Right renal pelvis (tissue), 4 donors: Measurements from ENCODE around the gene MAP3K7. TPM values are rescaled to one million over a fixed set of nuclear protein-coding genes. Genes with fewer than 3 reads are reported as not detected.
A peak's percentile ranks its signal among the peaks of the same experiment; 100 is the strongest.

Experiments used
- DNase-seq, 4 donors: peaks; one replicate each; pipeline ENCODE4 v3.0.0-alpha.2; 2013; ENCODE audit warnings: low read depth in 4 of 4, low spot score in 3 of 4, missing footprints in 1 of 4
- polyA plus RNA-seq, 4 donors: library from polyadenylated mRNA; unstranded; fragments of 120-200 nt; gene quantifications; one replicate each; pipeline ENCODE4 v1.2.1, GENCODE V29; 2013; ENCODE audit not compliant: insufficient read length in 4 of 4

Gene MAP3K7
- polyA plus RNA-seq: 10 to 100 TPM; 47.2 to 58.9 (median 56.8) TPM

DNA sequence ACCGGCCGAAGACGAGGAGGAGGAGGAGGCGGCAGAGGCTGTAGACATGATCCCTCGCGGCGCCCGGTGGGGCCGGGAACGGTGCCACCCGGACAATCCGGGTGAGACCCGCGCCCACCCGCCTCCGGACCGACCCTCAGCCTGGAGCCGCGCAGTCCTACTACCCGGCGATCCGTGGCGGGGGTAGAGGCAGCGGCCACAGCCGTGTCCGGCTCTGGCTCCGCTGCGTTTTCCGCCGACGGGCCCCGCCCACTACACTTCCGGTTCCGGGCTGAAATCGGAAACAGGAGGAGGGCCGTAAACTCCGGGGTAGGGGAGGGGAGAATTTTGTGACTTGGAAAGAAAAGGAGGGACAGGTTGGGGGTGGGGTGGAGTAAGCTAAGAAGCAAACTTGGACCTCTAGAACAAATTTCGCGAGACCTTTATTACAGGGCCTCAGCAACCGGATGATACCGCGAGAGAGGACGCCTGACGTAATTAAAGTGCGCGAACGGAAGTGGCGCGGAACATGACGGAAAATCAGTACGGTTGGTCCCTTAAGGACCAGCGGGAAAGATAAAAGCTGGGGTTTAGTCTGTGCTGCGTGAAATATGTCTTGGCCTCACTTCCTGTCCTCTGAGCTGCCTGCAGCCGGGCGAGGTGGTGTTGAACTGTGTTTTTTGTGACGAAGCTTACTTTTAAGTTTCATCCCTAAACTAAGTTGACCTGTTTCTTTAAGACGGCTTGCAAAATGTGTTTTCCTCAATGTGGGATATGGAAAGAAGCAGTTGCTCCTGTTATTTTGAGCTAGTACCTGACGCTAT lies at the start of gene MAP3K7:
Gene MAP3K7 (minus strand): TSS at position 237 of the 803 bp plus-strand sequence. CDS start 189 bp downstream, at position 48.
- DNase-seq: peak; percentile 95 to 98 (median 96)

DNA sequence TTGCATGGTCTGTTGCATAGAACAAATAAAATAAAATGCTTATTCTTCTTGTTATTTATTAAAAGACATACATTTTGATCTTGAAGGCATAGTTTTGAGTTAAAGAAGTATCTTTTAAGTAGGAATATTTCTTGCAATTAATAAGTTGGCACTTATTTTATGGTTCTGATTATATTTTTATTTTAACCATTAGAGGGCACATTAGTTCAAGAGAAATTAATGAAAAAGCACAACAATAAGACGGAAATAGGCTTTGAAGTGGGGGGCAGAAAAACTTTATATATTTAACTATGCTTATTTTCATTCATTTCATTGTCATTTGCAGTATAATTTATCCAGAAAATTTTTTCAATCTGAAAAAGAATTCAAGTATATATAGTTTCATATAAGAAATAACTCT lies 44.2 kb upstream of the MAP3K7 start:
- no peak for DNase-seq

DNA sequence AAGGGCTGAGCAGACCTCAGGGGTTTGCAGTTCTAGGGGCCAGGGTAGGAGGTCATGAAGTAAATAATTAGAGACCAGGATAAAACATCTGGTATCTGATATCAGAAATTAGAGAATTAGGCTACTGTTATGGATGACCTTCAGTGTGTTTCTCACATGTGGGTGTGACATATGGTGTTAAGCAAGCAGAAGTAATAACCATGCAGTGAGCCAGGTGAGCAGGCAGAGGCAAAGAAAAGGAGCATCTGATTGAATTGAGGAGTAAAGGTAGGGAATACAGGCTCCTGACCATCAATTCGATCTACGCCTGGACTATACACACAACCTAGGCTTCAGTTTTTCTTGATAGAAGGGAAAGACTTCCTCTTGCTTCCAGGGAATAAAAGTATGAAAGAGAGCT lies 34.7 kb upstream of the MAP3K7 start:
- DNase-seq: no peak

DNA sequence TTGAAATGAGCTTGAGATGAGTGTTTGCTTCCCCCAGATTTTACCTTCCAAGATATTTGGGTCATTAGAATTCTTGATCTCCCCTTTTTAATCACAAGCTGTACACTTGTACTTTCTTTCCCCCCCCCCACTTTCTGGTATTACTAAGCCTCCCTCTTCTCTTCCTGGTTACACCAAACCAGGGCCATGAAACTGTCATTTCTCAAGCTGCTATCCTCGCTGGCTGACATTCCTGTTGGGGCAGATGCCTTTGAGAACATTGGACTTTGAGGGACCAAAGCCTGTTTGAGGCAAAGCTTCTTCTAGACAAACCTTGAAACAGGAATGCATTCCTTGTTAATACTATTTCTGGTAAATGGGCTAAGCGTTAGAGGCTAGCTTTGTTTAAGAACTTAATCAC lies 32.3 kb upstream of the MAP3K7 start:
- DNase-seq: no peak

DNA sequence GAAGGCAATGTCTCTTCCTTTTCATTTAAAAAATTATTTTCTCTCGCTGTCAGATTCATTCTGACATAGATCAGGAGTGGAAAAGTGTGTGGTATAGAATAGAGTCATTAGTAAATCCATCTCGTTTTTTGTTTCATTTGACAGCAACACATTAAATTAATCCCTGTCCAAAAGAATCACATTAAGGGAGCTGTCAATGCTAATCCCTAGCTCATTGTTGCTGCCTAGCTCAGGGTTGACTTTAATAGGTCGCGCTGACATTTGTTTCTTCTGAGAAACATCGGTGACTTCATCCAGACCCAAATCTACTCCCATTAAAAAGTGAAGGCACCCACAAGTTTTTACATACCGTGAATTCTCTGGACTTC lies 25.4 kb upstream of the MAP3K7 start:
- DNase-seq: no peak

DNA sequence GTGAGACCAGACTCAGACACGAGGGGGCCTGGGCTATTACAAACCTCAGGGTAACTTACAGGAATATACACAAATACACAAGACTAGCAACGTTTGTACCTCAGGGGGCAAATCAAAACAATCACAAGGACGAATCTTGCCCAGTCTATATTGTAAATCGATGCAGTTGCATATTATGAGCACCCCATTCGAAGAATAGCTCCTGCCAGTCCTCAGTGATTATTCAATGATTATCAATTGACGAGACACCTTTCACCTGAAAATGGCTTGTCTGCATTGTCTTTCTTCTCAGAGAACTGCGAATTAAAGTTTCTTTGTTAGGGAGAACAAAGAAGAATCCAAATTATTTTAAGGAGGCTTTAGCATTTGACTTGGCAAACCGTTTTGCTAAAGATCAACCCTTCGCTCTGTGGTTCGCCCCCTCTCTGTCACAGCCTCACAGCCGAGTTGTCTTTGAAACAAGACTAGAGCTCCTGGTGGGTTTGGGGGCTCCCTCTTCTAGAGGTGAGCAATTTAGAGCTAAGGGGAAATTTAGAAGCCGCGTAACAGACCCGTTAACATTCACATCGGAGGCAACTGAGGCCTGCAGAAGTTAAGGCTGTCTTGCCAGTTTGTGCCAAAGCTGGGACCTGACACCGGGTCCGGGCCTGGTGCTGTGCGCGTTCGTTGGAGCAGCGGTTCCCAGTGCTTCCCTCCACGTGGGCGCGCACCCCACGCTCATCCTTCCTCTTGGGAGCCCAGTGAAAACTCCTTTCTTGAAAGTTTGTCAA lies 24.9 kb upstream of the MAP3K7 start:
- DNase-seq: peak in 1 of 4 donors; percentile 4

DNA sequence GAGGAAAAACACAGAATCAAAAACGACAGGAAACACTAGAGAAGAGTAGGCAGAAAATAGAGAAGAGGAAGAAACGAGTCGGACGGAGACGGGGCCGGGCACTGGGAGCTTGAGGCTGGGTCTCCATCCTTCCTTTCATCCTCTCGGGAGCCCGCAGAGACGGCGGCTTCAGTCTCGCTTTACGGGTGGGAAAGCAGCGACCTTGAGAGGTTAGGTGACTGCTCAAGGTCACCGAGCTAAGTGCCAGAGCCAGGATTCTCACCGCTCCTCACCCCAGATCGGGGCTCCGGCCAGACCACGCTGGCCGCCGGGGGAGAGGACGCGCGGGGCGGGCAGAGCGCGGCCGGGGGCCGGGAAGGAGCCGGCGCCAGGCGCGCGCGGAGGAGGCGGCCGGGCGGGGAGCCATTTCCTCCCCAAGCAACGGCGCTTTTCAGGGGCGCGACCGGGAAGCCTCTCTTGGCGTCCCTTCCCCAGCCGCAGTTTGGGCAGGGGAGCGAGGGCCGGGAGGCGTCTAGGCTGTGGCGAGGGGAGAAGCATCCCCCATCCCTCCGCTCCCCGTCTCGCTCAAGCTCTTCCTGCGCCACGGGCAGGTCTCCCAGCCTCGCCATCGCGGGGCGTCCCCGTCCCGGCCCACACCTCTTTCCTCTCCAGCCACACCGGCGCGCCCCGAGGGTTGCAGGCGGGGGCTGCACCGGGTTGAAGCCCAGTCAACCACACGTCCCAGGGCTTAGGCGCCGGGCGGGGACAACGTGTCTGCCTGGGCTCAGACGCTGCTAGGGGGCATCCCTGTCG lies 24.1 kb upstream of the MAP3K7 start:
- DNase-seq: peak; percentile 40 to 54 (median 48)

DNA sequence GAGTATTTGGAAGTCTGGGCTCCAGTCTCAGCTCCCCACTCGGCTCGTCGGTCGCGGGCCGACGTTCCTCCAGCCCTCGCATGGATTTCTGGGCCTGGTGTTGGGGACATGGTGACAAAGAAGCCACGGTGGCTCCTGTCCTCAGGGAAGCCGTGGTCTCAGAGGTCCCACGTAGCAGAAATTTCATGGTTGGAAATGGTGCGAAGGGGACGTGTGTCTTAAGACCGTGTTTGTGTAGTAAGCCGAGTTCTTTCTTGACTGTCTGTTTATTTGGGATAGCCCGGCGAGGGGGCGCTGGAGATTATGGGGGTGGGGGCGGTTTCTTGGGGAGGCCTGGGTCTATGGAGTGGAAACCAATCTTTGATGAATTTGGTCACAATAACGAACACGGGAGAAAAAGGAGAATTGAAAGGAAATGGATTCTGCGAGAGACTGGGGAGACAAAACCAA lies 23.5 kb upstream of the MAP3K7 start:
- DNase-seq: peak in 1 of 4 donors; percentile 23

DNA sequence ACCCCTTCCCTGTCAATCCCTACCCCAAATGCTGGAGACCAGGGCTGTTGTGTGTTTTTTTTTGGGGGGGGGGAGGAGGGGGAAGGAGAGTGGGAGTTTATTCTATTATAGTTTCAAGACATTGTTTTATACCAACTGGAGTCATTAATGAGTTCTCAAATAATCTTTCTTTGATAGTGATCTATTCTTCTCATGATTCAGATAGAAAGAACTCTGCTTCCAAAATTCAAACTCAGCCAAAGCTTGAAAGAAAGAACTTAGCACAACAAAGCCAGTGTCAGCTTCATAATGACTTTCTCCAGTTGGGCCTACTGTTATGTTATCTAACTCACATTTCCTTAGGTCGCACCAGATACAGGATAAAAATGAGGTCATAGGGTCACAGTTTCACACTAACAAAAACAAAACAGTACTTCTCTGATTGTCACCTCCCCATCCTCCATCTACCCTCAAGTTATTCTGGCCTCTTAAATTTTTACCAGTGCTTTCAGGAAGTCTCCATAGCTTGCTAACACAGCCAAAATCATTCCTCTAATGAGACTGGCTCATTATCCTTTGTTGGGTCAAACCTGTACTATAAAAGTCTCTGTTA lies 19.0 kb upstream of the MAP3K7 start:
- no peak for DNase-seq

DNA sequence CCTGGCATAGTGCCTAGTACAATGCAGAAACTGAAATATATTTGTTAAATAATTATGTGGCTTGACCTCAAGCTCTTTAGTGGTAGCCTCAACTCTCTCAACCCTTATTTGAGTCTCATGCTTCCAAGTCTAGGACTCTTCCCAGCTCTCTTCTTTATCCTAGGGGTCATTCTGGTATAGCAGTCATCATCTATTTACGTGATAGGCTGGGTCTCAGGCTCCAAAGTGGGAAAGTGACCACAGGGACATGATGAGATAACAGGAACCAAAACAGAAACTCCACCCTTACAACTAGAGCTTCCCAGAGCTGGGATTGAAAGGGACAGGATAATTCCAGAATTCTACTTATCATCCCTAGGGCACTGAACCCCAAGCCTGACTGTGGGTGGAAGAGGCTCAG lies 17.7 kb upstream of the MAP3K7 start:
- DNase-seq: no peak

DNA sequence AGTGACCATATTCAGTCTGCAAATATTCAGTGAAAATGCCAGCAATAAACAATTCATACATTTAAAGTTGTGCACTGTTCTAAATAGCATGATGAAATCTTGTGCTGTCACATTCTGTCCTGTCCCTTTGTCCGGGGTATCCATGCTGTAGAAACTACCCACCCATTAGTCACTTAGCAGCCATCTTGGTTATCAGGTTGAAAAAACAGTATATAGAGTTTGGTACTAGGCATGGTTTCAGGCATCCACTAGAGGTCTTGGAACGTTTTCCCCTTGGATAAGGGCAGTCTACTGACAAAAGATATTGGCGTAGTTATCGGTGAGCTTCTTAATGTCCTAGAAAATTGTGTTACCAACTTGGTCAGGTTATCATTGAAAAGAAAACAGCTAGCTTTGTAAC lies 12.3 kb upstream of the MAP3K7 start:
- no peak for DNase-seq

DNA sequence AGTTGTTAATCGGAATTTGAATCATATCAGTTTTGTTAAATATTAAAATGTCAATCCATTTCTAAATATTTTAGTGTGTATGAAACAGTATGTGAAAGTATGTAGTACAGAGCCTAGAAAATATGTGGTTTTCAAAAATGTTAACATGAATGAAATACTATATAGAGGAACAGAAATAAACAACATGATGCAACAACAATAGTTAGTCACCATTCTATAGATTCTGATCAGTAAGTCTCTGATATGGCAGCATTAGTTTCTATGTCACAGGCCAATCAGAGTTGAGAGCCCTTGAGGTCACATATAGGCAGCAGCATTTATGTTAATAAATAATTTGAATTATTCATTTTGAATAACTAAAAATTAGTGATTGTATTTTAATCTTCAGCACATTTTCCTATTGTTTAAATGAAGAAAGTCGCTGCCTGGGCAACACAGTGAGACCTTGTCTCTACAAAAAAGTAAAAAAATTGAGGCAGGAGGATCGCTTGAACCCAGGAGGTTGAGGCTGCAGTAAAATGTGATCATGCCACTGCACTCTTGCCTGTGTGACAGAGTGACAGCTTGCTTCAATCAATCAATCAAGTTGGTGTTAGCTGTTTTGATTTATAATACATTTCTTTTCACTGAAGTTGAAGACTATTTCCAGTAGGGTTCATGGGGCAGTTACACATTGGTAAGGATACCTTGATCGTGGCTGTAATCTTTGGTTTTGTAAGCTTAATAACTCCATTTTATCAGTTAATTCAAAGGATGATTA lies 11.5 kb upstream of the MAP3K7 start:
- DNase-seq: no peak

DNA sequence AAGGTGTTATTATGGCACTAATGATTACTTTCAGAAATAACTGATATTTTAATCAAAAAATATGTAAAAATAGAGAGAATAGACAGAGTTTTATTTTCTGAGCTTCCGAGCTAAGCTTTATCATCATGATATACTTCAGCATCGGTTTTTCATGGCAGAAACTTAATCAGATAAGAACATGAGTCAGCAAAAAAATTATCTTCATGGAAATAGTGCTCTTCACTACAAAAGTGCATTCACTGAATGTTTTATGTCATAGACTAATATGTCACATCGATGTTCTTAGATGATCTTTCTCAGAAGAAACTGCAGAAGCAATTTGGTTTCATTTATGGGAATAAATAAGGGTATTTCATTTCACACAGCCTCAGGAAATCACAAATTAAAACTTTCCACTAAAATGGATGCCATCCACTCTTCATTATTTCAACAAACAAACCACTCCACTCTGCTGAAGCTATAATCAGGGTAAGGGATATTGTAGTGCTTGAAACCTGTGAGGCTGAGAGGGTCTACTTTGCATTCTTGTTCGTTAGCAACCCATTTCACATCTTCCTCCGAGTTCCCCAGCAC lies 10.2 kb upstream of the MAP3K7 start:
- DNase-seq: no peak

DNA sequence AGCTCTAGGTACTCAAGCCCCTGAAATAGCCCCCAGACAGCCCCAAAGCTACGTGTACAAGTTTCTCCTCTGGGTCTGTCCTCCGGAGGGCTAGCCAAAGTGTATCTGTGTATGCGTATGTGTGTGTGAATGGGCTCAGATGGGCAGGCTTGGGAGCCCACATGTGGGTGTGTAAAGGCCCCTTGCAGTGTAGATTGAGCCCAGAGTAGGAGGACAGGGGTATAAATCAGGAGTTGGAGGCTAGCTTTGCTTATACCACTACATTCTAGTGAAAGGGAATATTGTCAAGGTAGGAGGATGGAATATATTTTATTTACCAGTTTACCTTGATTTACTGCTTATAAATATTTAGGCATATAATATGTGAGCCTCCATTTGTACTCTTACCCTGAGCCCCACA lies 9.0 kb upstream of the MAP3K7 start:
- no peak for DNase-seq

DNA sequence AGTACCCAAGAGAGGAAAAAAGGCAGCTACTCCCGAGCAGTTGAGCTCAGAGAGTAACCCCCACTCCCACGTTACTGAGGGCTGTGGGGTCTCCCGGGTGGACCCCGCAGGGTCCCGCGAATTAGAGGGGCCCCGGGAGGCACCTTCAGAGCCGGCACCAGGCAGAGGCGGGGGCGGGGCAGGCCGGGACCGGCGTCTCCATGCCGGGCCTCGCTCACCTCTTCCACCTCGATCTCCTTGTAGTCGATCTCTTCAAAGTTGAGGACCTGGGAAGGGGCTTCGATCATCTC lies 381 bp downstream of the MAP3K7 start:
- peak in 2 of 4 donors; percentile 11 to 34 for DNase-seq

DNA sequence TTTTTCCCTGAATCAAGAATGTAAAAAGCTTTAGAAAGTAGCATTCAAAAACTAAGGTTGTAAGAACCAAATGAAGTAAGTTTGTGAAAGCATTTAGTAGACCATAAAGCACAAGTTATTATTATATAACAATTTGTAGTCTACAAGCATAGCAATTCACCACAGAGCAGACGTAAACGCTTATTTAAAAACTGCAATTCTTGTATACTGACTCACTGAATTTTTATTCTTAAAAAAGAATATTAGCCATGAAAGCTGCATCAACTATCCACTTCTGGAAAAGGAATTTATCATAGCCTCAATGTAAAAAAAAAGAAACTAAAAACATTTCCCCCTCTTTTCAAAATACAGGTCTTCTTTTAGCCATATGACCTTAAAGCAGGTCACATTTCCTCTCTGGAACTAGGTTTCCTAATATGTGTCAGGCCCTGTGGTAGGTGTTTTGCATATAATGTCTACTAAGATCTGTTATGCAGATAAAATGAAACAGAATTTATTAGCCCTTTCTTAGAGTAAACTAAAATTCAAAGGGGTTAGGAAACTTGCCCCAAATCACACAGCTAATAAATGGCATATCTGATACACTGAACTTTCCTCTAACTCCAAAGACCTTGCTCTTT lies 2.1 kb downstream of the MAP3K7 start:
- no peak for DNase-seq

DNA sequence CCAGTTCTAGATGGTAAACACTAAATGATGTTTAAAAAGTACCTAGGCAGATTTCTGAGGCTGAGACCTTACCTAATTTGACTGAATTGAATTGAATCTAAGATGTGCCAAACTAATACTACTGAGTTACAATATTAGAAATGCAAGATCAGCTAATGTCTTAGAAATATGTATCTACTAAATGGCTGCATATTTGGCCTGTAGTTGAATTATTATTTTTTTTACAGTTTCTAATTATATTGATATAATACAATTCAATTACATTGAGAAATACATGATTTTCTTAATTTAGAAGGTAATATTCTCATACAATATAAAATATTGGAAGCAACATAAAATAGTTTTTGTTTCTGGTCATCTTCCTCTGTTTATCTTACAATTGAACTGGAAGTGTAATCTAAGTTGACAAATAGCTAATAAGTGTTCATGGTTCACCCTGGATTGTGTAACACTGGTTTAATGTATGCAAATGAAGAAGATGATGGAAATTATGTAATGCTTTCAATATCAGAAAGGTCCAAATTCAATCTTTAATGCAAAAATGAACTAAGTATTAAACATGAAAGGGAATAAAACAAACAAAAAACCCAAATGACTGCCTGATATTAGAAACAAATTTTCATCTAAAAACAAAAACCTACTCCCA lies 2.9 kb downstream of the MAP3K7 start:
- DNase-seq: no peak

DNA sequence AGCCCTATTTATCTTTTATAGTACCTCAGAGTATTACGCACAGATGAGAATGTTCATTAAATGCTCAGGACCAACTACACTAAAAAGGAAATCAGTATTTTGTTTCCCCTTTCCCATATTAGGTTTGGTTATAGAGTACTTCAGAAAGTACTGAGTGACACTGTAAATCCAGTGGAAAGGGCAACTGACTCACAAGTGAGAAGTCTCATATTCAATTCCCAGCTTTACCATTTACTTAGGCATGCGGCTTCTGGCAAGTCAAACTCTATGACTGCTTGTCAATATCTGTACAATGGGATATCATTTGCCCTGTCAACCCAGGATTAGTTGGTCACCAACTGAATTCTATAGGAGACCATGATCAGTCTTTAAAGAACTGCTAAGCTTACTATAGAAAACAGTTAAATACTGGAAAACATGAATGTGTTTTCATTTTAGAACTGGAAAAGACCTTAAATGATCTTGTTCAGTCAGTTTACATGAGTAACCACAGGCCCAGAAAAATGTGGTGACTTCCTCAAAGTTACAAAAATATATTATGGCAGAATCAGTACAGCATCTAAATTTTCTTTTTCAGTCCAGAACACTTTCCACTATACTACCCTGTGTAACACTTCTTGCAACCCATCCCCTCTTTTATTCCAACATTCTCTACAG lies 3.6 kb downstream of the MAP3K7 start:
- DNase-seq: no peak
